Measurements from ENCODE around the gene DGKK. TPM values are rescaled to one million over a fixed set of nuclear protein-coding genes. Genes with fewer than 3 reads are reported as not detected.

The DGKK gene
- total RNA-seq, 2 experiments from 2014 or later: not detected

GRCh38 chrX:50456712-50457484 lies 13.7 kb downstream of the DGKK start:
- no peak for ATAC-seq (ENCODE audit: low read depth)
- Mint-ChIP-seq H3K27me3 (peaks cover 4% of the 10 kb centered on the region), H3K4me1 (peaks cover 2% of the 10 kb centered on the region), H3K27ac (no peak overlapping the region), H3K36me3 (no peaks in the 10 kb centered on the region), H3K9me3 (no peaks in the 10 kb centered on the region), H3K4me3 (no peak overlapping the region)
- POLR2A ChIA-PET: no interaction called here
- DNase-seq: no peak

DNA sequence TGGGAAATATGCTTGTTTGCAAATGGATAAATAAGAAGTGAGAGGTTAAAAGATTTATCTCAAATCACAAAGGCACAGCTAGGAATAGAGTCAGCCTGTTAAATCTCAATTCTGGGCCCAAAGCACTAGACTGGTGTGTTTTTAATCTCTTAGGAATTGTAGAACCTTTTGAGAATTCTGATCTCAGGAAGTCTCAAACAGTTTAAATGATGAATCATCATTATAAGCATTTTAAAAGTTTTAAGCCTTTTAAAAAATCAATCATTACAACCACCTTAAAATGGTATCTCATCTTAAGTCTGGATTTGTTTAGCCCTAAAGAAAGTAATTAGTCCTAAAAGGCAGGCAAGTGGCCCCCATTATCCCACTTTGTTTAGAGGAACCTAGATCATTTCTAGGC lies 17.8 kb downstream of the DGKK start:
- POLR2A ChIA-PET: no interaction called here
- H3K4me1 Mint-ChIP-seq: peaks cover 2% of the 10 kb centered on the region
- no peak for ATAC-seq (ENCODE audit: low read depth)
- H3K36me3 Mint-ChIP-seq: no peaks in the 10 kb centered on the region
- no peak overlapping the region for H3K4me3 Mint-ChIP-seq
- no peaks in the 10 kb centered on the region for H3K9me3 Mint-ChIP-seq
- peaks cover 4% of the 10 kb centered on the region for H3K27me3 Mint-ChIP-seq
- DNase-seq: no peak
- H3K27ac Mint-ChIP-seq: no peak overlapping the region

DNA sequence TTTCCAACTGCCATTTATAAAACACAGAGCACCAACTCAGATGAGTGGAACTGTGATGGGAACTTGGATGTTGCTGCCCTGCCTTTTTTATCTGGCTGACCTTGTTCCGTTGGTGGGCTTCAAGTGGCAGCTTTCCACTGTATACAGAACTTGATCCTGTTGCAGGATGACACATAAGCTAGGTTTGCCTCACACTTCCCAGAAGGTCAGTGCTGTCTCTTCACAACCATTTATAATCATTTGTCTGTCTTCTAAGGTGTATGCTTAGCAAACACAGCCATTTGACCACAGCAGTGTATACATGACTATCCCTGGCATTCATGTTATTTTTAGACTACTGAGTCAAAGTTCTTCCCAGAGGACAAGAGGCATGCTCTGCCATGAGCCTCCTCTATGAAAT lies 20.3 kb downstream of the DGKK start:
- Mint-ChIP-seq H3K36me3 (no peaks in the 10 kb centered on the region), H3K4me3 (no peak overlapping the region), H3K27ac (no peak overlapping the region), H3K9me3 (no peaks in the 10 kb centered on the region), H3K4me1 (peaks cover 2% of the 10 kb centered on the region), H3K27me3 (peaks cover 4% of the 10 kb centered on the region)
- DNase-seq (no peak), ATAC-seq (ENCODE audit: low read depth) (no peak)
- POLR2A ChIA-PET: no interaction called here

DNA sequence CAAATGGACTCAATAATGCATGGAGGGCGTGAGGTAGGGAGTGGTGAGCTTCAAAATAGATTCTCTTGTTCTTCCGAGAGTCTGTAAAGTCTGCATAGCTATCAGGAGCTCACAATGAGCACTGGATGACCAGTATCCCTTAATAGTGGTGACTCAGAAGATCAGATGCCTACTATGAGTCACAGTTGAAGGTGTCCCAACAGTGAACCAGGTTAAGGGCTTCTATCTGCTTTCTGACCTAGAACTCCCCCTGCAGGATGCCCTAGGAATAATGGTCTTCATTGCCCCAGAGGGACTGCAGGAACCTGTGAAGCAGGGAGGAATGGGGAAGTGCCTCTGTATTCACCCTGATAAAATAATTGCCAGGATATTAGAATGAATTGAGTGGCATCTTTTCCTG lies 22.1 kb downstream of the DGKK start:
- Mint-ChIP-seq H3K27me3 (peaks cover 3% of the 10 kb centered on the region), H3K36me3 (no peaks in the 10 kb centered on the region), H3K4me1 (peaks cover 2% of the 10 kb centered on the region), H3K9me3 (no peaks in the 10 kb centered on the region), H3K27ac (no peak overlapping the region), H3K4me3 (no peak overlapping the region)
- POLR2A ChIA-PET: no interaction called here
- DNase-seq (no peak), ATAC-seq (ENCODE audit: low read depth) (no peak)

DNA sequence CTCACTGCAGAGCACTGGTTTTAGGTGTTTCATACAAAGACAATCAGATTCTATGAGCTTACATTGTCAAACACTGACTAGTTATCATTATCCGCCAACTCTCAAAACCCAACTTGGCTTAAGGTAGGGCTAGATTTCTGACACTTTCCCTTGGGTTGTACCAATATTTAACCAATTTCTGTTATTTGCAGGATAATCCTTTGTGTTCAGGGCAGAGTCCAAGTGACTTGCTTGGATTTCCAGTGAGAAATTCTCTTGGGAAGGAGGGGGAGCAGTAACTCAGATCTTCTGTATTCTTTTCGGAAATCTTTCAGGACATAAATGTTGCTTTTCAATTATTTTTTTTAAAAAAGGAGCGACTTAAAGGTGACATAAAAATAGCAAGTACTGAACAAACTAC lies 23.1 kb downstream of the DGKK start:
- DNase-seq (no peak), ATAC-seq (ENCODE audit: low read depth) (no peak)
- Mint-ChIP-seq H3K9me3 (no peaks in the 10 kb centered on the region), H3K4me1 (no peaks in the 10 kb centered on the region), H3K4me3 (no peak overlapping the region), H3K27me3 (peaks cover 3% of the 10 kb centered on the region), H3K27ac (no peak overlapping the region), H3K36me3 (no peaks in the 10 kb centered on the region)
- POLR2A ChIA-PET: no interaction called here

GRCh38 chrX:50442426-50443116 lies 28.1 kb downstream of the DGKK start:
- ATAC-seq (ENCODE audit: low read depth): no peak
- Mint-ChIP-seq H3K4me3 (no peak overlapping the region), H3K9me3 (no peaks in the 10 kb centered on the region), H3K27ac (no peak overlapping the region), H3K36me3 (no peaks in the 10 kb centered on the region), H3K27me3 (peaks cover 3% of the 10 kb centered on the region), H3K4me1 (no peaks in the 10 kb centered on the region)
- POLR2A ChIA-PET: no interaction called here
- DNase-seq: no peak

GRCh38 chrX:50436797-50437196 lies 33.8 kb downstream of the DGKK start:
- POLR2A ChIA-PET: no interaction called here
- Mint-ChIP-seq H3K27ac (no peak overlapping the region), H3K4me1 (peaks cover 2% of the 10 kb centered on the region), H3K4me3 (no peak overlapping the region), H3K9me3 (no peaks in the 10 kb centered on the region), H3K36me3 (no peaks in the 10 kb centered on the region), H3K27me3 (no peaks in the 10 kb centered on the region)
- ATAC-seq (ENCODE audit: low read depth): no peak
- DNase-seq: no peak

- Mint-ChIP-seq H3K4me1 (peaks cover 2% of the 10 kb centered on the region), H3K36me3 (no peaks in the 10 kb centered on the region), H3K9me3 (no peaks in the 10 kb centered on the region), H3K4me3 (no peak overlapping the region), H3K27ac (no peak overlapping the region), H3K27me3 (no peaks in the 10 kb centered on the region)
- no peak for DNase-seq
- POLR2A ChIA-PET: no interaction called here
- ATAC-seq (ENCODE audit: low read depth): no peak
Observed at GRCh38 chrX:50432829-50433289, 37.8 kb downstream of the DGKK start.

DNA sequence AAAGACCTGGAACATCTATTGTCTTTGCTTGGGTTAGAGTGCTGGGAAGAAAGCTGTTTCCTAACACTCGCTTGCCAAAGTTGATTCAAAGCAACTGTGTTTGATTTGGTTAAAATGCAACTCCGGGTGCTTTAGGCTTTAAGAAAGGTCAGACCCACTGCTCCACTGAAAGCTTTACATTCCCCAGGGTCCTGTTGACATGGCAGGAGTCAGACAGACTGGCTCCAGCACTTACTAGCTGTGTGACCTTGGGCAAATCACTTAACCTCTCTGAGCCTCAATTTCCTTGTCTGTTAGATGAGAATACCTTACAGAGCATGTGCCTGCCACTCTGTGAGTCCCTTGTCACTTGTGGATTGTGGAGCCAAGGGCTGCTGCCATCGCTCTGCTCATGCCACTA lies 39.0 kb downstream of the DGKK start:
- H3K27ac Mint-ChIP-seq: no peak overlapping the region
- ATAC-seq (ENCODE audit: low read depth) (no peak), DNase-seq (no peak)
- H3K4me1 Mint-ChIP-seq: peaks cover 2% of the 10 kb centered on the region
- no peaks in the 10 kb centered on the region for H3K9me3 Mint-ChIP-seq
- H3K27me3 Mint-ChIP-seq: peaks cover 2% of the 10 kb centered on the region
- POLR2A ChIA-PET: no interaction called here
- no peak overlapping the region for H3K4me3 Mint-ChIP-seq
- no peaks in the 10 kb centered on the region for H3K36me3 Mint-ChIP-seq

- no peak for ATAC-seq (ENCODE audit: low read depth)
Observed at GRCh38 chrX:50430917-50431575, 39.6 kb downstream of the DGKK start.

DNA sequence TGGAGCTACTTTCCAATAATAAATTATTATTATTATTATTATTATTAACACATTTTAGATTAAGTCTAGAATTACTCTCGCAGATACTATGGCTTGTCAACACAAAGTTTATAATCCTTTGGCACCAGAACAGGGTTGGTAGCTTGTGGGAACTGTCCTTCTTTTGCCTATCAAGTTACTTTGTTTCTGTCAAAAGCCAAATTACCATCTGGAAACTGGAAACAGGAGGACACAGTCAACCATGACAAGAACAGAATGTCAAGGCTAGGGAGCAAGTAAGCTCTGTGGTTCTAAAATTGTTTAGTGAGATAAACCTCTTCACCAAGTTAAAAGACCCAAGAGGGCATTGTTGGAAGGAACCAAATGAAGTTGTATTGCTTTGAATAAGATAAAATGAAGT lies 42.5 kb downstream of the DGKK start:
- no peak for ATAC-seq (ENCODE audit: low read depth)
- no peaks in the 10 kb centered on the region for H3K4me1 Mint-ChIP-seq
- no peak overlapping the region for H3K27ac Mint-ChIP-seq
- H3K27me3 Mint-ChIP-seq: peaks cover 2% of the 10 kb centered on the region
- H3K36me3 Mint-ChIP-seq: no peaks in the 10 kb centered on the region
- no peaks in the 10 kb centered on the region for H3K9me3 Mint-ChIP-seq
- POLR2A ChIA-PET: no interaction called here
- H3K4me3 Mint-ChIP-seq: no peak overlapping the region
- no peak for DNase-seq

More at GRCh38 chrX:50430917-50431575, 39.6 kb downstream of the DGKK start:
- Mint-ChIP-seq H3K4me1 (peaks cover 2% of the 10 kb centered on the region), H3K9me3 (no peaks in the 10 kb centered on the region), H3K27me3 (peaks cover 2% of the 10 kb centered on the region), H3K27ac (no peak overlapping the region), H3K4me3 (no peak overlapping the region), H3K36me3 (no peaks in the 10 kb centered on the region)
- DNase-seq: no peak
- POLR2A ChIA-PET: no interaction called here

DNA sequence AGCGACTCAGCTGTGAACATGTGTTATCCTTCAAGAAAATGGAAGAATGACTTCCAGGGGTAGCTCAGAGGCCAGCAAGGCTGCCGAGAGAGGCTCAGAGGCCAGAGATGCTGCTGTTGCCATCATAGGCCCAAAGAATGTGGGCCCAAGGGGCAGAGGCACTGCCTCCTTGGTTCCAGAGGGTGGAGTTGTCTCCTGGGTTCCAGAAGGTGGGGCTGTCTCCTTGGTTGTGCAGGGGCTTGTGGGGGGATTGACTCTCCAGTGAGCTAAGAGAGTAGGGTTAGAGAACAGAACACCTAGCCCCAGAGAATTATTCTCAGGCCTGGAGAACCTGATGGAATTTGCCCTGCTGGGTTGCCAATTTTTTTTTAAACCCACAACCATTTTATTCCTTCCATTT lies 62.6 kb downstream of the DGKK start:
- POLR2A ChIA-PET: no interaction called here
- Mint-ChIP-seq H3K36me3 (peaks cover 1% of the 10 kb centered on the region), H3K9me3 (no peaks in the 10 kb centered on the region), H3K27me3 (peaks cover 3% of the 10 kb centered on the region), H3K4me3 (no peak overlapping the region), H3K27ac (no peak overlapping the region), H3K4me1 (no peaks in the 10 kb centered on the region)
- no peak for DNase-seq
- ATAC-seq (ENCODE audit: low read depth): no peak

GRCh38 chrX:50403903-50404302 lies 66.7 kb downstream of the DGKK start:
- peaks cover 3% of the 10 kb centered on the region for H3K27me3 Mint-ChIP-seq
- H3K4me3 Mint-ChIP-seq: no peak overlapping the region
- H3K36me3 Mint-ChIP-seq: peaks cover 1% of the 10 kb centered on the region
- DNase-seq (no peak), ATAC-seq (ENCODE audit: low read depth) (no peak)
- H3K9me3 Mint-ChIP-seq: no peaks in the 10 kb centered on the region
- H3K4me1 Mint-ChIP-seq: no peaks in the 10 kb centered on the region
- POLR2A ChIA-PET: no interaction called here
- no peak overlapping the region for H3K27ac Mint-ChIP-seq

DNA sequence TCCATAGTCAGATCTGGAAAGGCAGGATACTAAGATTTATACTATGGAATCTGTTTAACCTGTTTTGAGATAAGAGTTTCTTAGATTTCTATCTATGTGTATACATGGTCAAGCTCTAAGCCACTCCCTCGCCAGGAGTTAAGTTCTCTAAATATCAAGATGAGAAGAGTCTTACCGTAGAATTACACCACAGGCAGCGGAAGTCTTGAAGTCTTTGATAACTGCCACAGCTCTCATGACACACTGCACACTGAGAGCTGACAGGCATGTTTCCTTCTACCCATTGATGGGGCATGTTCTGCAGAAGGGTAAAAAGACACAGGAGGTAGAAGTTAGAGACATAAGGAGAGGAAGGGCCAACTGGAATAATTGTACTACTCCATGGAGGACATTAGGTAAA lies 67.7 kb downstream of the DGKK start:
- no peak for DNase-seq
- Mint-ChIP-seq H3K27me3 (peaks cover 3% of the 10 kb centered on the region), H3K27ac (no peak overlapping the region), H3K9me3 (no peaks in the 10 kb centered on the region), H3K36me3 (peaks cover 1% of the 10 kb centered on the region), H3K4me1 (no peaks in the 10 kb centered on the region), H3K4me3 (no peak overlapping the region)
- ATAC-seq (ENCODE audit: low read depth): no peak
- POLR2A ChIA-PET: no interaction called here
